ENCODE results near the gene ADGRL1.

DNA sequence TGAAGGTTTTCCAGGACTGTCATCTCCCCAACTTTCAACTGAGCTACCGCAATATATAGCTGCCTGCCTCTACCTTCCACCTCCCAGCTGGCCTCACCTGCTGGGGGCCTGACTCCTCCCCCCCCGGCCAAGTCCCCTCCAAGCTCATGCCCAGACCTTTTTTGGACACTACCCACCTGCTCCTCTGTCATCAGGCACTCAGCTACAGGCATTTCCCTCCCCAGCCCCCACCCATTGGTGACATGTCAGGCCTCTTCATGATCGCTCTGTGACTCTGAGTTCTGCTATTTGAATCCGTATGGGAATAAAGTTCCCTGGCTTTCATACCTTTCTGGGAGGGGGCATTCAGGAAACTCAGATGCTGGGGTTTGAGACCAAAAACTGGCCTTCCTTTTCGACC, 90.2 kb downstream of the ADGRL1 start:
- TF ChIP-seq CREB1 (IDR thresholded peaks at IDR 0.05; ENCODE audit: low read depth) (no peak), RAD21 (IDR thresholded peaks at IDR 0.05; ENCODE audit: low read depth) (no peak), EP300 (IDR thresholded peaks at IDR 0.05; ENCODE audit: borderline replicate concordance) (no peak), REST (IDR thresholded peaks at IDR 0.05; ENCODE audit: low read depth) (no peak), TCF12 (IDR thresholded peaks at IDR 0.05; ENCODE audit: low read depth) (no peak)
